ENCODE data around the gene SPINT3.

The SPINT3 gene

DNA sequence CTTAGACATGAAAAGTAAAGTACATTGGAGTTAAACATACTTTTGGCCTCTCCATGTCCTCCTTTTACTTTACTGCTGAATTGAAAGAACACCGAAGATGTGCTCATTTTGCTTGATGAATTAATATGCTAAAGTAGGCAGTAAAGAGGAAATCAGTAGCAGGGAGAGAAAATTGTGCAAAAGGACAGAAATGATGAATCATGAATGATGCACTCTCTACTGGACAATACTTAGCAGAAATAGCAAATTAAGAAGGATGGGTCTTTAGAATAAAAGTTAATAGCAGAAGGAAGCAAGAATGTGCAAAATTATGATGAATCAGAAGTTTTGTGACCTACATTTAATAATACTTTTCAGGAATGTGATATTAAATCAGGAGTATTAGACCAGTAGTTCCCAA is 8.4 kb upstream of the SPINT3 start:
- ChIA-PET POLR2A (no interaction called here), CTCF (interaction anchor here (1.1 kb wide), 1 partner anchor 39 kb away, joined by 3 read pairs; no protein-coding TSS in a partner anchor)
- DNase-seq (ENCODE audit: extremely low spot score): no peak
- TF ChIP-seq, protein P1, sequence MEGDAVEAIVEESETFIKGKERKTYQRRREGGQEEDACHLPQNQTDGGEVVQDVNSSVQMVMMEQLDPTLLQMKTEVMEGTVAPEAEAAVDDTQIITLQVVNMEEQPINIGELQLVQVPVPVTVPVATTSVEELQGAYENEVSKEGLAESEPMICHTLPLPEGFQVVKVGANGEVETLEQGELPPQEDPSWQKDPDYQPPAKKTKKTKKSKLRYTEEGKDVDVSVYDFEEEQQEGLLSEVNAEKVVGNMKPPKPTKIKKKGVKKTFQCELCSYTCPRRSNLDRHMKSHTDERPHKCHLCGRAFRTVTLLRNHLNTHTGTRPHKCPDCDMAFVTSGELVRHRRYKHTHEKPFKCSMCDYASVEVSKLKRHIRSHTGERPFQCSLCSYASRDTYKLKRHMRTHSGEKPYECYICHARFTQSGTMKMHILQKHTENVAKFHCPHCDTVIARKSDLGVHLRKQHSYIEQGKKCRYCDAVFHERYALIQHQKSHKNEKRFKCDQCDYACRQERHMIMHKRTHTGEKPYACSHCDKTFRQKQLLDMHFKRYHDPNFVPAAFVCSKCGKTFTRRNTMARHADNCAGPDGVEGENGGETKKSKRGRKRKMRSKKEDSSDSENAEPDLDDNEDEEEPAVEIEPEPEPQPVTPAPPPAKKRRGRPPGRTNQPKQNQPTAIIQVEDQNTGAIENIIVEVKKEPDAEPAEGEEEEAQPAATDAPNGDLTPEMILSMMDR (IDR thresholded peaks at IDR 0.05; ENCODE audit: control extremely low read depth, extremely low read depth, low read depth, missing control alignments): no peak

DNA sequence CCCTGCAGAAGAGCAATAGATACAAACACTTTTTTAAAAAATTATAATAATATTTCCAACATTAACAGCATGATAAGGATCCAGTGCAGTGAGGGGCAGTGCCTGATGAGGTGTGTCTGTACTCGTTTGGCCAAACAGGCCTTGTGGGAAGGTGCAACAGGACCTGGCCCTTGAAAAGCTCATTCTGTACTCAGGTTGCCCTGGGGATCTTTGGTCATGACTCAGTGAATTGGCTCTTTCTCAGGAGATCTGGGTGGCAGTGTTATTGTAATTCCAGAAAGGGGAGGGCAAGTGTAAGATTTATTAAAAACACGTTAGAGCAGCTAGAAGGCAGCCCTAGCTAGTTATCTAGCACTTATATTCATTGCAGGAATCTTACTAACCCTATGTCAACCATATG is 2.9 kb upstream of the SPINT3 start:
- no peak for DNase-seq (ENCODE audit: extremely low spot score)
- ChIA-PET CTCF (interaction anchor here (0.8 to 1.3 kb wide), 3 partner anchors 52 to 253 kb away, joined by 3 to 6 read pairs (median 3); no protein-coding TSS in a partner anchor), POLR2A (no interaction called here)
- TF ChIP-seq, protein P1 (IDR thresholded peaks at IDR 0.05; ENCODE audit: control extremely low read depth, extremely low read depth, low read depth, missing control alignments): no peak

DNA sequence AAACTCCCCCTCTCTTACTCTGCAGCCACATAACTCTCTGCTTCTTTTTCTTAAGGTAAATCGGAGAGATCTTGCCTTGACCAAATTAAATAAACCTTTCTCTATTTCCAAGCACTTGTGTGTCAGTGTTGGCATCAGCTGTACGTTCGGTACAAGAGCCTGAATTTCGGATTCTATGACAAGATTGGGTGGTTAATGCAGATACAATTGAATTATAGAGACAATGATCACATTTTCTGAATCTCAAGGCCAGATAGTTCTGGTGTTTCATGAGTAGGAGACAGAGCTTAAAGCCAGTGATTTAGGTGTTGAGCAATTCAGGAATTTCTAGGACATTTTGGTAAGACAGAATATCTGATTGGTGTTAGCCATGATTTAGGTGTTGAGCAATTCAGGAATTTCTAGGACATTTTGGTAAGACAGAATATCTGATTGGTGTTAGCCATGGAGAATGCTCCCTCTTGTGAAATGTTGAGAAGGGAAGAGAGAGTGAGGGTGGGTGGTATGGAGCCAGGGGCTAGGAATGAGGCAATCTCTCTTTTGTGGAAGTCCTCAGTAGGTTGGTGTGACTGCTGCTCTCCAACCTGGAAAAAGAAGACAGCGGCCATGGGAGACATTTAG is 5.1 kb downstream of the SPINT3 start:
- no peak for DNase-seq (ENCODE audit: extremely low spot score)
- TF ChIP-seq, protein P1 (IDR thresholded peaks at IDR 0.05; ENCODE audit: control extremely low read depth, extremely low read depth, low read depth, missing control alignments): no peak
- POLR2A ChIA-PET: no interaction called here
- CTCF ChIA-PET: interaction anchor here (0.6 to 1.0 kb wide), 3 partner anchors 15 to 89 kb away, joined by 3 read pairs; no protein-coding TSS in a partner anchor

DNA sequence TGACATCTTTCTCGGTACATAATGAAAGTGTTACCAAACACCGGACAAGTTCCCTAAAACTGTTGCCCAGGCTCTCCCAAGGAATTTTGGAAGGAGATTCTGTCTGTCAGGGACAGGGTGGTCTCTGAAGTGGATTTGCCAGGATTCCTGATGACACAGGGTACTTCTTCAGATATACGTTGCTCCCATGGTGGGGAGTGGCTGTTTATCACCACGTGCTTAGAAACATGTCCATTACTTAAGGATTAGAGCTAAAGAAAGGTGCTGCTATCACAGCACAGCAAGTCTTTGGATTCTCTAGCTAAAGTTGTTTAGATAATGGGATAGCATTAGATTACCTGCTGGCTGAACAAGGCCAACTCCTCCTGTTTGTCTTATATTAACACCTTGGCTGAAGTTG is 6.3 kb downstream of the SPINT3 start:
- ChIA-PET CTCF (interaction anchor here (1.0 kb wide), 1 partner anchor 91 kb away, joined by 3 read pairs; no protein-coding TSS in a partner anchor), POLR2A (no interaction called here)
- no peak for DNase-seq (ENCODE audit: extremely low spot score)
- TF ChIP-seq, protein P1 (IDR thresholded peaks at IDR 0.05; ENCODE audit: control extremely low read depth, extremely low read depth, low read depth, missing control alignments): no peak

DNA sequence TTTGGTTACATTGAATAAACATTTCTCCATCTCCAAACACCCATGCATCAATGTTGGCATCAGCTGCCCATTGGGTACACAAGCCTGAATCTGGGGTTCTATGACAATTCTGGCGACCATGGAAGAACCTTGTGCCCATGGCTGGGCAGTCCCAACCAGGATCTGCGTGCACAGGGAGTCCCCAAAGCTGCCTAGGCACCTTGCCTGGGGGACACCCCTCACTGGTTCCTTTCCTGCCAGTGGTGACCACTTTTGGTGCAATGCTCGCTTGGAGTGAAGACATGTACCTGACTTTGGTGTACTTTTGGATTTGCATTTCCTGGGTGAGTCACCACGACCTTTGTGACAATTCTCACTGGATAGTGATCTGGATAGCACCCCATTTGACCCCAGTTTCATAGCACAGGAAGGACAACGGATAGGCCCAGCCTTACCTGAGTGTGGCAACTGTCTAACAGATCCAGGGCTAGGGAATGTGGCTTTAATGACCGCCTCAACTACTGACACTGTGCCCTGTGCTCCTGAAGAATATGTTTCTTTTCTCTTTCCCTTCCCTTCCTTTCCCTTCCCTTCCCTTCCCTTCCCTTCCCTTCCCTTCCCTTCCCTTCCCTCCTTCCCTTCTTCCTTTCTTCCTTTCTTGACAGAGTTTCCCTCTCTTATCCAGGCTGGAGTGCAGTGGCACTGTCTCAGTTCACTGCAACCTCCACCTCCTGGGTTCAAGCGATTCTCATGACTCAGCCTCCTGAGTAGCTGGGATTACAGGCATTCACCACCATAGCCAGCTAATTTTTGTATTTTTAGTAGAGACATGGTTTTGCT is 7.1 kb downstream of the SPINT3 start:
- ChIA-PET CTCF (interaction anchor here (1.2 kb wide), 1 partner anchor 263 kb away, joined by 5 read pairs; no protein-coding TSS in a partner anchor), POLR2A (no interaction called here)
- DNase-seq (ENCODE audit: extremely low spot score): no peak
- TF ChIP-seq, protein P1 (IDR thresholded peaks at IDR 0.05; ENCODE audit: control extremely low read depth, extremely low read depth, low read depth, missing control alignments): no peak

DNA sequence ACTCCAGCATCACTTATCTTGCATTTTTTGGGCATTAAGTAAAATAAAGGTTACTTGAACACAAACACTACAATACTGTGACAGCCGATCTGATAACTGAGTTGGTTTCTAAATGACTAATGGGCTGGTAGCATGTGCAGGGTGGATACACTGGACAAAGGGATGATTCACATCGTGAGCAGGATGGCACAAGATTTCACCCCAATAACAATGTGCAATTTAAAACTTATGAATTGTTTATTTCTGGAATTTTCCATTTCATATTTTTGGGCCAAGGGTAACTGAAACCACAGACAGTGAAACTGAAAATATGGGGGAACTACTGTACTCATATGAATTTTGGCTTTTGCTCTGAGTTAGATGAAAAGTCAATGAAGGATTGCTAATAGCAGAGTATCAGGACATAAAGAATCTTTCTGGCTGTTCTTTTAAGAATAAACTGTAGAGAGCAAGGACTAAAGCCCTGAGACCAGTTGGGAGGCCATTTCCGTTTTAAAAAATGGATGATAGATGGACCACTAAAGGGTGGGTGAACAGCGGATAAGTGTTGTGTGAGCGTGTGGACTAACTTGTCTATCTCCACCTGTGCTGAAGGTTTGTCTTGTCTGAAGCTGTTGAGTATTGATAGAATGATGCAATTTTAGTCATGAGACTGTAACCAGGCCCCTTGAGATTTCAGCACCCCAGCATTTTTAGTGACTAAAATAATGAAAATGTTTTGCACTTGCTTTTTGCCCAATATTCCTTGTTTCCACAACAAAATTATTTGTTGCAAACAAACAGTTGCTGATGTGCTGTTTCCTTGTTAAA is 8.2 kb downstream of the SPINT3 start:
- POLR2A ChIA-PET: no interaction called here
- TF ChIP-seq, protein P1 (IDR thresholded peaks at IDR 0.05; ENCODE audit: control extremely low read depth, extremely low read depth, low read depth, missing control alignments): no peak
- DNase-seq (ENCODE audit: extremely low spot score): no peak
- CTCF ChIA-PET: interaction anchor here (1.2 kb wide), 1 partner anchor 264 kb away, joined by 5 read pairs; no protein-coding TSS in a partner anchor

All from GM10248 (cell line).